B cell (primary cell): ENCODE data around the gene VRK2.

ENCODE experiments used
- CTCF ChIP-seq: fragments of 200-600 bp; IDR thresholded peaks from one replicate; pipeline ENCODE4 v1.8.0; 2022; ENCODE audit warnings: antibody characterized with exemption, mild to moderate bottlenecking
- EZH2 ChIP-seq: IDR thresholded peaks from 2 replicates; pipeline ENCODE4 v1.6.1; 2012; ENCODE audit warnings: borderline replicate concordance, low read depth, mild to moderate bottlenecking, moderate library complexity, low read length; ENCODE audit not compliant: insufficient read depth, poor library complexity, severe bottlenecking

- TF ChIP-seq EZH2, result no peak
- TF ChIP-seq CTCF, result no peak
Observed at GRCh38 chr2:58033530-58033929, 13.1 kb upstream of the VRK2 start.
